ENCODE data around the gene ZCRB1.

Gene ZCRB1

DNA sequence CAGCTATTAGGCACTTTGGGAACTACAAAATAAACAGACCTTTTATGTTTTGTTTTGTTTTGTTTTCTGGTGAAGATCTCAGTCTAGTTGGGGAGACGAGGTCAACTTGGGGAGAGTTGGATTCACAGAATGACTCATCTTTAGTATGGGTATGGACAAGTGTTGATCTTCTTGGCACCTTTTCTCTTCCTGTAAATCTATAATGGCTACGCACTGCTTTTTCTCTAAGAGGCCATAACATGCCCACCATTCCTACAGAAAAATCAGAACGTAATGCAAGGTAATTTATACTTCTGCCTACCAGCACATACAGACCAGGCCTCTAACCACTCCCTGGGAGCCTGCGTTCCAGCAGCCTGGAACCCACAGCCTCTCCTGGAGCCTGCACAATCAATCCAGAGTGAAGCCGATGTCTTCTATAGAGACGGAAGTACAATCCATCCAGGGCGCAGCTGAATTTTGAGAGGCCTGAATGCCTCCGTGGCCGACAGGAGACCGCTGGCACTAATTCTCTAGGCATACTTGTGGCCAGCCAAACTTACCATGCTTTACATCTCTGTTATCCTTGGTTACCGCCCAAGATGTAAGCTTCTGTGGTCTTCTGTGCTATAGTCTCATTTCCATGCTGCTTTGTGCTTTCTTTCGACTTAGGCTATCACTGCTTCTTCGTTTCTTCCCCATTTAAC, 790 bp upstream of the ZCRB1 start:
- DNase-seq = peak; percentile 53

DNA sequence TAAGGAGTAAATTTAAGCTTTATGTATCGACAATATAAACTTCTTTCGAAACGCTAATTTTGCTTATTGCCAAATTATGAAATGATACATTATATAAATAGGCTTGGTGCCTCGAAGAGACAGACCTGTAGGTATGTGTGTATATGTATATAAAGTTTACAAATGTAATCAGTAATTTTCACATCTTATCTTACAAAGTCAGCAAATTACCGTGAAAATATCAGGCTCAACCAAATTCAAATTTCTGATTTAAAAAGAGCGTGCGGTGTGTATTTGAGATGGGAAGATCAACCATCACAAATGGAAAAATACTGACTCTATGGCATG, 605 bp downstream of the ZCRB1 start:
- DNase-seq = no peak

DNA sequence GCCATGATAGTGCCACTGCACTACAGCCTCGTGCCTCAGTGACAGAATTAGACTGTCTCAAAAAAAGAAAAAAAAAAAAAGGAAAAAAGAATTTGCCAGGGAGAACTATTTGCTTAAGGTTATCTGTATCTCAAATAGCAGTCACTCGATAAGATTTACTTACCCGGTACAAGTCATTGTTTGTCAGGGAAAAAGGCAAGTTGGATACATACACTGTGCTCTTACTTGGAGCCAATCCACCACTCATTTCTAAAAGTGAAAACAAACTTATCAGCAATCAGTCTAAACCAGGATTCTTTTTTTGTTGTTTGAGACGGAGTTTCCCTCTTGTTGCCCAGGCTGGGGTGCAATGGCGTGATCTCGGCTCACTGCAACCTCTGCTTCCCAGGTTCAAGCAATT, 2.0 kb downstream of the ZCRB1 start:
- no peak for DNase-seq

DNA sequence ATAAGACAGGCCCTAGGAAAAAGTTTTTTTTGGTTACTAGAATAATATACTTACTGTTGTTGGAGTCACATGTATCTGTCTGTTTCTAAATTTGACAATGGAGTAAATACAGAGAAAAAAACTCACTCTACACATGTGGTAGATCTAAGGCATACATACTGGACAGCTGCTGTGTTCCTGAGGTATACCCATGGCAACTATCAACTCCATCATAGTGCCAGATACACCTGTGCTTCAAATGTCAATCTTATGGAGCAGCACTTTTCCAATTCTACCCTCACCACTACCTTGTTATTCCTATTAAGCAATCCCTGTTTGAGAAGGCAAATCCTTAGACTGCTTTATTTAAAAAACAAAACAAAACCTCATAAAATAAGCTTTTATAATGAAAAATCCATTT, 3.3 kb downstream of the ZCRB1 start:
- no peak for DNase-seq

DNA sequence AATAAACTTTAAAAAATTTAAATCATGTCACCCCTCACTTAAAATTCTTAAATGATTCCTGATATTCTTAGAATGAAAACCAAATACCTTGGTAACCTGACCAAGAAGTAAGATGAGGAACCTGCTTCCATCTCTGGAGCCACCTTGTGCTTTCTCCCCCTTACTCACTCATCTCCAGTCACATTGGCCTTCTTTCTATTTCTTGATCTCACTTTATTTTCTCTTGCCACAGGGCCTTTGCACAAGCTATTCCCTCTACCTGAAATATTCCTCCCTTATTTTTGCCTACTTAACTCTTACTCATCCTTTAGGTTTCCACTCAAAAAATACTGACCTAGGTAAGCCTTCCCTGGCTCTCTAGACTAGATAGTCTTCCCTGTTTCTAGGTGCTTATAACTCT, 5.1 kb downstream of the ZCRB1 start:
- DNase-seq = no peak

DNA sequence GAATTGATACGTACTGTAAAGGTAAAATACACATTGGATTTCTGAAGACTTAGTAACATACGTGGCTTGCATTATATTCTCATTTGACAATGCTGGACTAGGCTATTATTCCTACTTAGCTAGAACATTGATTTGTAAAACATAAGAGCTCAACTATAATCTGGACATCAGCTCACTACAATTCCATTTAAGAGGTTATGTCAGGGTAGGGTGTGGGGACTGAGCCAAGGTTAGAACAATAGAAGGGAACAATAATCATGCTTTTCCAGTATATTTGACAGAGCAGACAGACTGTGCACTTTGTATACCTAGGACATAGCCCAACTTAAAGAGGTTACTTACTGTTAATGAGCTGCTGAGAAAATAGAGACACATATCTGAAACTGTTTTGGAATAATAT, 10.8 kb downstream of the ZCRB1 start:
- DNase-seq = no peak

DNA sequence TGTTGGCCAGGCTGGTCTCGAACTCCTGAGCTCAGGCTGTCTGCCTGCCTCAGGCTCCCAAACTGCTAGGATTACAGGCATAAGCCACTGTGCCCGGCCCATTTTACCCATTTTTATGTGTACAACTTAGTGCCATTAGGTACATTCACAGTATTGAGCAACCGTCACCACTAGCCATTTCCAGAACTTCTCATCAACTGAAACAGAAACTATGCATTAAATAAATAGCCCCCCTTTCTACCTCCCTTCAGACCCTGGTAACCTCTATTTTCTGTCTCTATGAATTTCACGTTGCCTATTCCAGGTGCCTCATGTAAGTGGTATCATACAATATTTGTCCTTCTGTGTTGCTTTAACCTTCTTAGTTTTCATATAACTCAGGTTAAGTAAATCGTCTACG, 15.9 kb downstream of the ZCRB1 start:
- DNase-seq = no peak

DNA sequence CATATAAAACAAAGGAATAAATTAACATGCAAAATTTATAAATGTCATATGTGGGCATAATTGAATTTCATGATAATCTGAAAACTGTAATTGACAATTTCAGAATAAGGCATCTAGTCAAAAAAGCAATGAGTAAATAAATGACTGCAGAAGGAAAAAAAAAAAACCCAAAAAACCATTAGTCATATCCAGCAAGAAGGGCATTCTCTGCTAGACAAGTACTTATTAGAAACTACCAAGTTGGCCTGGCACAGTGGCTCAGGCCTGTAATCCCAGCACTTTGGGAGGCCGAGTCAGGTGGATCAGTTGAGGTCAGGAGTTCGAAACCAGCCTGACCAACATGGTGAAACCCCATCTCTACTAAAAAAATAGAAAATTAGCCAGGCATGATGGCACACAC, 17.5 kb downstream of the ZCRB1 start:
- no peak for DNase-seq

DNA sequence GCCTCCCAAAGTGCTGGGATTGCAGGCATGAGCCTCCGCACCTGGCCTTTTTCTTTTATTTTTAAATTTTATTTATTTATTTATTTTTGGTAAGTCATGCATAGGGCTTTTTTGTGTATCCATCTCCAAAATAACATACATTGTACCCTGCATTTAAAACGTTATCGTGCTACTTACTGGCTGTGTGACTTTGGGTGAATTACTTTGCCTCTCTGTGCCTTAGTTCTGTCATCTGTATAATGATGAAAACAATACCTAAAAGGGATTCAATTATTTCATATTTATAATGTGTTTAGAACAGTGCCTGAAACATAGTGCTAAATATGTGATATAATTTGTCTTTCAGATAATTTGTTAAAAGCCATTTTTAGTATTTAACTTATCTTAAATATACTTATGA, 19.6 kb downstream of the ZCRB1 start:
- no peak for DNase-seq

DNA sequence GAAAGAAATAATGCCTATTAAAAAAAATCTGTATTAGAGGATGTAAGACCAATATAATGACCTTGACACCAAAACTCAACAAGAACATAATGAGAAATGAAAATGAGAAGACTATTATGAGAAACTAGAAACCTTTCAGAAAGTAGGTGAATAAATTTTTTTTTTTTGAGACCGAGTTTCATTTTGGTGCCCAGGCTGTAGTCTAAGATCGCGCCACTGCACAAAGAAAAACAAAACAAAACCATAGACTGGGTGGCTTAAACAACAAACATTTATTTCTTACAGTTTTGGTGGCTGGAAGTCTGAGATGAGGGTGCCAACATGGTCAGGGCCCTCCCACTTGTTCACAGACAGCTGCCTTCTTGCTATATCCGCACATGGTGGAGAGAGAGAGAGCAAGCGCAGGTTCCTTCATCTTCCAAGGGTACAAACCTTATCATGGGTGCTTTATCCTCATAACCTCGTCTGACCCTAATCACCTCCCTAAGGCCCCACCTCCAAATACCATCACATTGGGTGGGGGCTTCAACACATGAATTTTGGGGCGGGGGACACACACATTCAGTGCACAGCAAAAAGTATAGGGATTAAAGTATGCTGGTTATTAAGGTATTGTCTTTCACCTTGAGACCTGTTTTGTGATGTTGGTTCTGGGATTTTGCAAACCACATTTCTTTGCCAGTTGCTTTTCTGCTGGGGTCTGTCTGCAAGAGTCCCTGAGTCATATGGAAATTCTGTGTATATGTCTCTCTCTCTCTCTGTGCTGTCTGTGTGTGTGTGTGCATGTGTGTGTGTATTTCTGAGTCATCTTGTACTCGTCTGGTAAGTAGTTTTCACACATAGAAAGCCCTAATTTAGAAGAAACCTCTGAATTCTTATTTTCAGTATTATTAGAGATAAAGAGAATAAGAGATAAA, 26.2 kb downstream of the ZCRB1 start:
- DNase-seq = peak; percentile 75

DNA sequence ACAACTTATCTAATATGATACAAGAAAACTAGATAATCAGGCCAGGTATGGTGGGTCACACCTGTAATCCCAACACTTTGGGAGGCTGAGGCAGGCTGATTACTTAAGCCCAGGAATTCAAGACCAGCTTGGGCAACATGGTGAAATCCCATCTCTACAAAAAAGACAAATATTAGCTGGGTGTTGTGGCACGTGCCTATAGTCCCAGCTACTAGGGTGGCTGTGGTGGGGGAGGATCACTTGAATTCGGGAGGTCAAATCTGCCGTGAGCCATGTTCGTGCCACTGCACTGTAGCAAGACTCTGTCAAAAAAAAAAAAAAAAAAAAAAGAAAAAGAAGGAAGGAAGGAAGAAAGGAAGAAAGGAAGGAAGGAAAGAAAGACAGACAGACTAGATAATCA, 27.0 kb downstream of the ZCRB1 start:
- DNase-seq = no peak

DNA sequence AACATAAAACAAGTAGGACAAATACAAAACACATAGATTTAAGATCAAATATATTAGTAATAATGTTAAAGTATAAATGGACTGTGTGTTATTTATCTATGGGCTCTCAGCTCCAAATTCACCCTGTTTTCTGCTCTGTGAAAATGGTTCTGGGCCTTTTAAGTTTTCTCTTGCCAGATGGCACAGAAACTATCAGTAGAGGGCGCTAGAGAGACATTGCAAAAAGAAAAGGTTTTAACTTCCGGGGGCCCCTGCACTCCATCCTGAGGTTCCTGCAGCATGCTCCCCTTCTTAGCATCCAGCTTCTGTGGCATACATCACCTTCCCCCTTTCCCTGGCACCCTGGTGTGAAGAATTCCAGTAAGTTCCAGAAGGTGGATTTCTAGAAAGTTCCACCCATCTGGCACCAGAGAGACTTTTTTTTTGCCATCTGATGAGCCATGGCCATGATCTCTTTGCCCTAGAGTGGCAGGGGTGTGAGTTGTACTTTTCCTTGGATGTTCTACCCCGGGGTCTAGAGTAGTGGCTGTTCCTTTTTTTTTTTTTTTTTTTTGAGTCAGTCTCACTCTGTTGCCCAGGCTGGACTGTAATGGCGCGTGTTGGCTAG, 29.3 kb downstream of the ZCRB1 start:
- DNase-seq = peak; percentile 32

DNA sequence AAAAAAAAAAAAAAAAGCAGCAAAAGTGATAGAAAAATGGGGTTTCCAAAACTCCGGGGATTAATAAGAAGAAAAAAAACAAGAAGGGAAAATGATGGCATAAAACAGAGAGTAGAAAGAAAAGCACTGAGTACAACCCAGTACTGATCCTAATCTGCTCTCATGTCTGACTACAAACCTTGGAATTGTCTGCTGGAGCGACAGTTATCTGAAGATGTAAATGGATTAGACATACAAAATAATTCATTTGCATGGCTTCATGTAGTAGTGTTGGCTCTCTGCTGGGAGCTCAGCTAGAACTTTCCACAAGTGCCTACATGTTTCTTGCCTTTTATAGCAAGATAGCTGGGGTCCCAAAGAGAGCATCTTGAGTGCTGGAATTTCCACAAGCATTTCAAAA, 34.2 kb downstream of the ZCRB1 start:
- no peak for DNase-seq

DNA sequence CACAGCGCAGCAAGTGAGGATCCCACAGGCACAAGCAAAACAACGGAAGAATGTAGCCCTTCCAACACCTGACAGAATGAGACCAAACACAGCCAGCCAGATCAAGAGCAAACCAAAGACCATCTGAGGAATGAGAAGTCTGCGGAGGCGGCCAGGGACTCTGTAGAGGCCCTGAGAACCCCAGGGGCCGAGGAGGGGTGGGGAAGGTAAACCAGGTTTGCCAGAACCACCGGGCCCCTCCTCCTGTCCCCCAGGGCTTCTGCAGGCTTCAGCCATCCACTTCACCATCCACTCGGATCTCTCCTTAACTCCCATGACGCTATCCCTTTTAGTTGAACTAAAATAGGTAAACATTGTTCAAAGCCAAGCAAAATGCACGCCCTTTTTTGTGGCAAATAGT, 37.4 kb downstream of the ZCRB1 start:
- no peak for DNase-seq

DNA sequence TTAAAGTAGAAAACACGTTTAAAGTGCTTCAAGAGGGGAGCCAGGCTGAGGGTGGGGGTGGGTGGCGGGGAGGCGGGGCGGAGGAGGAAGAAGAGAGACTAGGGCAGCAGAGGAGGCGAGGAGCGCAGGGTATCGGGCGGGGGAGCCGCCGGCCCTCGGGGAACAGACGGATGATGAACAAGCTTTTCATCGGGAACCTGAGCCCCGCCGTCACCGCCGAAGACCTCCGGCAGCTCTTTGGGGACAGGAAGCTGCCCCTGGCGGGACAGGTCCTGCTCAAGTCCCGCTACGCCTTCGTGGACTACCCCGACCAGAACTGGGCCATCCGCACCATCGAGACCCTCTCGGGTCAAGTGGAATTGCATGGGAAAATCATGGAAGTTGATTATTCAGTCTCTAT, 39.2 kb downstream of the ZCRB1 start:
- no peak for DNase-seq

DNA sequence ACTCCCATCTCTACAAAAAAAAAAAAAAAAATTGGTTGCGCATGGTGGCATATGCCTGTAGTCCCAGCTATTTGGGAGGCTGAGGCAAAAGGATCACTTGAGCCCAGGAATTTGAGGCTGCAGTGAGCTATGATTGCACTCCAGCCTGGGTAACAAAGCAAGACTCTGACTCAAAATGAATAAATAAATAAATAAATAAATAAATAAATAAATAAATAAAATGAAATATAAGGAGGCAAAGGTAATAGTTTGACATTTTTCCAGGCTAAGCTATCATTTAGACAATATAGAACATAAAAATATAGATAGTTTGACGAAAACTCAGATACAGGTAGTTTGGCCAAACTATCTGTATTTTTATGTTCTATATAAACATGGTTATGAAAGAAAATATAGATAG, 40.5 kb downstream of the ZCRB1 start:
- DNase-seq = no peak

DNA sequence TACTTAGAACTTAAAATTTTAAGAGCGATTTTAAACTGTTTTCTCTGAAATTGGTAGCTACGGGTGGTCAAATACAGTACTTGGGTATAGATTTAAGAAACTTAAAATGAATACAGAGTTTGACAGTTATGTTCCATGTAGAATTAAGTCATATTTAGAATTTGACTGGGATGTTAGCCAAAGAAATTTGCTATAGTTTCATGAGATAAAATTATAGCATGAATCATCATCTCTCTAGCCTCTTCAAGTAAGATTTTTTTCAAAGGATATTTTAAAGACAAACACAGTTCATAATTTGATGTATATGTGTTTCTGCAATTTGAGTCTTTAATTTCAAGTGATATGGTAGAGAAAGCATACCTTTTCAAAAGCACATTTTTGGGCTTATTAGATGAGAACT, 41.0 kb downstream of the ZCRB1 start:
- no peak for DNase-seq

DNA sequence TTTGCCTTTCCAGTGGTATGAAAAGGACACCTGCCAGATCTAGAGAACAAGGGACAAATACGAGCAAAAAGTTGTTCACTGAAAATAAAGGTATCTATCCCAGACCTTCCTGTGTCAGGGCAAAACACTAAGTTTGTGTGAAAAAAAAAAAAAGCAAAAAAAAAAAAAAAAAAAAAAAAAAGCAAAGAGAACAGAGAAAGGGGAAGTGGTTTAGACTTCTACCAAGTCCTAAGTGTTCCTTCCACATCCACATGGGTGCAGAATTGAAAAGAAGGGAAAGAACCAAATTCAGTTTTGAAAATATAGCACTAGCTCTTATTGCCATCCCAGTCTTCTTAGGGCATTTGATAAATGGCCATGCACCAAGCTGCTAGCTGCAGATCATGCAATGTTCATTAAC, 41.7 kb downstream of the ZCRB1 start:
- DNase-seq = peak; percentile 70

DNA sequence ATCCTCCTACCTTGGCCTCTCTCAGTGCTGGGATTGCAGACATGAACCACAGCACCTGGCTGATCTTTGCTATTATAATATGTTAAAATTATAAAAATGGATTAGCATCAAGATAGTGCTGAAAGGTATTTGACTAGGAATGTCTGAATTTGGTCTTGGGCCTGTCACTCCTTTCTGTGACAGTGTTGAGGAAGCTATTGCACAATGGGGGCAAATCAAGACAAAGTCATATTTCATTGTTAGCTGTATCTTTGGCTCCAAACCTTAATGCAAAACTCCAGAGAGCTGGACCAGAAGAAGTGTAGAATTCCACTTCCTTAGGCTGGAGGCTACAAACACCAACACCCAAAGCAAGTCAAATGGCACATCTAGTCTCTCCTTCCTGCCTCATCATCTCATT, 42.2 kb downstream of the ZCRB1 start:
- peak; percentile 50 for DNase-seq

DNA sequence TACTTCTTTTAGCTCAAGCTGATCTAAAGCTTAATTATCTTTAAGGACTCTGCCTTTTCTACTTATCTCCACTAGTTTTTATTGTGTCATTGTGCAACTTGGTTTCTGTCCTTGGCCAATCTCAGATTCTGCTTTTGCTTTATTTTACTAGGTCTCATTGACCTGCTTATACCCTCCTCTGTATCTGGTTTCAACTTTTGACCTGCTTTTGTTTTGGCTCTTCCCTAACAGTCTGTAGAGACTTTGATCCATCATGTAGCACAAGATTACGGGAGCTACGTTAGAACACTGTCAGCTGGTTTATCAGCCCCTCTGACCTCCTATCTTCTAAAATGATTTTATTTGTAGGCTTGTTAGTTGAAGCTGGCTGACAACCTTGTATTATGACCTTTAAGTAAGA, 43.6 kb downstream of the ZCRB1 start:
- no peak for DNase-seq

DNA sequence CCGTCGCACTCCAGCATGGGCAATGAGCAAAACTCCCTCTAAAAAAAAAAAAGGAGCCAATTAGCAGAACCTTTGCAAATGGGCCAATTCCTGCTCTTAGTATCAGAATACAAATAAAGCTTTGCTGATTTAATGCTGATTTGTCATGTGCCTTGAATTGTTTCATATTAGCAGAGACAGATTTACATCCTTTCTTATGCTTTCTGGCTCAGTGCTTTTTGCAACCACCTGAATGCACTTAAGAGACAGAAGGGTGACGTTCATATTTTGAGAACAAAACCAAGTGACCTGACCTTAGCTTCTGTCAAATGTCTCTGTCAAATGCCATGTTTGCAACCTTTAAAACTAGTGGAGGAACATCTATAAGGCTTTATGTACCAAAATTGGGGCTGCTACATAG, 44.0 kb downstream of the ZCRB1 start:
- DNase-seq = no peak

DNA sequence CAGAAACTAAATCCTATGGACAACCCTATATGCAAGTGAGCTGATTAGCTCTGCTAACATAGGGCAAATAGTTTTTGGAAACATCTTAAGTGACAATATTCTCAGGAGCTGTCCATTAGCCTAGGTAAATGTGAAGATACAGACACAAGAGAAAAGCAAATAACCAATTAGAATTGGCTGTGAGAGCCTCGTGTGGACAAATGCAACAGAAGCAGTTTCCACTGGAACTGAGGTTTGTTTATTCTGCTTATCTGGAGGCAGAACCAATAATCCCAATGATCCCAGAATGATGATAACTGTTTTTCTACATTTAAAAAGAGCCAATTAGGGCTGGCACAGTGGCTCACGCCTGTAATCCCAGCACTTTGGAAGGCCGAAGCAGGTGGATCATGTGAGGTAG, 44.6 kb downstream of the ZCRB1 start:
- DNase-seq = no peak

DNA sequence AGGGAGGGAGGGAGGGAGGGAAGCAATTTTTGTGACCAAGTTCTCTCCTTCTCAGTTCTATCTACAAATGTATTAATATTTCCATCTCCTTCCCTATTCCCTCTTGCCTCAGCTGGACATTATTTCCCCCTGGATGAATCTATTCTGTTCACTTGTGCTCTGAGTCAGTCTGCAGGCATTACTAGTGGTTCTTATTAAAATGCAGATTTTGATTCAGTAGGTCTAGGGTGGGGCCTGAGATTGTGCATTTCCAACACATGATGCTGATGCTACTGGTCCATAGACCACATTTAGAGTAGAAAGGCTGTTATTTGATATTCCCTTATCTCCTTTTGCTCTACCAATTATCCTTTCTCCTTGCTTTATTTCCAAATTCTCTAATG, 47.8 kb downstream of the ZCRB1 start:
- no peak for DNase-seq

DNA sequence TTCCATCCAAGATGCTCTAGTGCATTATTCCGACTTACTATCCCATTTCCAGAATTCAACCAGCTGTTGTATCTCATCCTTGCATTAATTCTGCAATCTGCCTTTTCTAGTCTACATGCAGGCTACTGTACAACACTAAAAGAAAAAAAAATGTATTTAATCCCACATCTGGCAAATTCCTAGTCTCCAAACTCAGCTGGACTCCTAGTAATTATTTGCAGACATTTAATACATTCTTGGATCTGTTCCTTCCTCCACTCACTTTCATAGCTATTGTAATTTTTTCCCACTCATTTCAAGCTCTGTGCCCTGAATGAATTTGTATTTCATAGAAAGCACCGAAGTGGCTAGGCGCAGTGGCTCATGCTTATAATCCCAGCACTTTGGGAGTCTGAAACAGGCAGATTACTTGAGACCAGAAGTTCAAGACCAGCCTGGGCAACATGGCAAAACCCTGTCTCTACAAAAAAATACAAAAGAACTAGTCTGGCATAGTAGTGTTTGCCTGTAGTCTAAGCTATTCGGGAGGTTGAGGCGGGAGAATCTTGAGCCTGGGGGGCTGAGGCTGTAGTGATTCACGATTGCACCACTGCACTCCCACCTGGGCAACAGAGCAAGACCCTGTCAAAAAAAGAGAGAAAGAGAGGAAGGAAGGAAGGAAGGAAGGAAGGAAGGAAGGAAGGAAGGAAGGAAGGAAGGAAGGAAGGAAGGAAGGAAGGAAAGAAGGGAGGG, 48.3 kb downstream of the ZCRB1 start:
- no peak for DNase-seq
